HG03442 (cell line): Measurements from ENCODE around the gene DNAJC7.
"Not testable (repeated sequence)": the region's sequence is repeated elsewhere in the genome, so short reads cannot be mapped to it uniquely, and the experiment has no call there.

ENCODE experiments used
- ATAC-seq: cut with Tn5 transposase; IDR thresholded peaks from one replicate; pipeline ENCODE4 v1.9.1; 2021; ENCODE audit warnings: mild to moderate bottlenecking, moderate library complexity; ENCODE audit not compliant: unreplicated experiment

Gene DNAJC7

DNA sequence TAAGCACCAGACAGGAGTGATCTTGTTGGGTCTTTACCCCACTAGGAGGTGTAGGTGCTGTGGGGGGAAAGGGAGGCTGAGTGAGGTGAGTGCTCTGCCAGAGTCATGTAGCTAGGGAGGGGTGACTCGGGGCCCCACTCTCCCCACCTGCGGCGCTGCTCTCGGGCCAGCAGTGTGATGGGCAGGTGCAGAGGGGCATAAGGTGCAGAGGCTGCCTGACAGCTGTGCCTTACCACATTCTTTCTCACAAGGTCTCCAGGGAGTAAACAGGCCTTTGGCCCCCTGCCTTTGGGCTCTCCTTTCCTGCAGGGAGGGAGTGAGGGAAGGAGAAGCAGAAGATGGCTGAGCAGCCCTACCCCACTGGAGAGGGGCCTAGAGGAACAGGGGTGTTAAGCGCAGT, 55.1 kb downstream of the DNAJC7 start:
- ATAC-seq: no peak

DNA sequence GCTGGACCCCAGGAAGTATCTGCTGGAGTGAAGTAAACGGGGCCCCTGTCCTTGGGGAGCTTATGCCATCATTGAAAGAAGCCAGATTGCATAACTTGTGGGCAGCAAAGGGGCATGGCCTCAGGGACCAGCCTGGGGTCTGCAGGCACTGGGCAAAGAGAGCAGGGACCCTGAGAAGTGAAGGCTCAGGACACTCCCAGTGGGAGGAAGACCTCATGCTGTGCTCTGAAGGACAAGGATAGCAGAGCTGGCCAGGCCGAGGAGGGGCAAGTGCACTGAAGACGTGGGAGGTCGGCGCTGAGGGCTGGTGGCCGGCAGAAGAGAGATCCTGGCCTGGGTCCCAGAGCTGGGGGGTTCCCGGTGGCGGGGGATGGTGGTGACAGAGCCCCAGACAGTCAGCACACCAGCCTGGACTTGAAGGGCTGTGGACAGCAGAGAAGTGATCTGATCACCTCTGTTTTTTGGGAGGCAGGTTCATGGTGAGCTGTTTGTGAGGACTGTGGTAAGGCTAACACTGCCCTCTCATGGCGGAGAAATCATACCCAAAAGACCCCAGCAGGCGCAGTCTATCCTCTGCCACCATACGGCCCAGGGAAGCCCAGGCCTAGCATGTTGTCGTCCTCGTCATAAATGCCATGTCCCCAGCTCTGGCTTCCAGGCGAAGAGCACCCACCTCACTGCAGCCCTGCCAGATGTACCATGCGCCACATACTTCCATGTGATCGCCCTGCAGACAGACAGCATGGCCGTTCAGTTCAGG, 57.7 kb downstream of the DNAJC7 start:
- ATAC-seq: no peak

DNA sequence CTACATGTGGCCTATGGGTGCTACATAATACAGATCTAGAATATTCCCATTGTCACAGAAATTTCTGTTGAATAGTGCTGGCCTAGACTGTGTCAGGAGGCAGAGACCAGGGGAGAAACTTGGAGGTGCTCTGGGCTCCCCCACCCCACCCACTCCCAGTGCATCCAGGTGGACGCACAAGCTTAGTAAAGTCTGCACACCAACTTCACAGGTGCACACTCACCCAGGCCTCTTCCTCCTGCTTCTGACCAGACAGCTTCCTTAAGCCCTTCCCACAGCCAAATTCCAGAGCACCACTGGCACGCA, 58.3 kb downstream of the DNAJC7 start:
- no peak for ATAC-seq

DNA sequence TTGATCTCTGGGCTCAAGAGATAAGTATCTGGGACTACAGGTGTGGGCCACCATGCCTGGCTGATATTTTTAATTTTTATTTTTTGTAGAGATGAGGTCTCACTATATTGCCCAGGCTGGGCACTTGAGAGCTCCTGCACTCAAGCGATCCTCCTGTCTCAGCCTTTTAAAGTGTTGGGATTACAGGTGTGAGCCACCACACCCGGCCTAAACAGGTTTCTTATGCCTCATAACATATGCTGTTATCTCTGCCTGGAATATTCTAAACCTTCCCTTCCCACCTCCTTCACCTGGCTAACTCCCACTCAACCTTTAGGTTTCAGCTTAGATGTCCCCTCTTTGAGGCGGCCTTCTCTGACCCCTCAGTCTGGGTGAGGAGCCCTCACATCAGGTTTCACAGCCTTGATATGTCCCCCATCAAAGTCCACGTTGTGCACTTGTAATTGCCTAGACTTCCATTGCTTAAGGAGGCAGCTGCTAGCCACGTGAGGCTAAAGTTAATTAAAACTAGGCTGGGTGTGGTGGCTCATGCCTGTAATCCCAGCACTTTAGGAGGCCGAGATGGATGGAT, 59.3 kb downstream of the DNAJC7 start:
- ATAC-seq: no peak

DNA sequence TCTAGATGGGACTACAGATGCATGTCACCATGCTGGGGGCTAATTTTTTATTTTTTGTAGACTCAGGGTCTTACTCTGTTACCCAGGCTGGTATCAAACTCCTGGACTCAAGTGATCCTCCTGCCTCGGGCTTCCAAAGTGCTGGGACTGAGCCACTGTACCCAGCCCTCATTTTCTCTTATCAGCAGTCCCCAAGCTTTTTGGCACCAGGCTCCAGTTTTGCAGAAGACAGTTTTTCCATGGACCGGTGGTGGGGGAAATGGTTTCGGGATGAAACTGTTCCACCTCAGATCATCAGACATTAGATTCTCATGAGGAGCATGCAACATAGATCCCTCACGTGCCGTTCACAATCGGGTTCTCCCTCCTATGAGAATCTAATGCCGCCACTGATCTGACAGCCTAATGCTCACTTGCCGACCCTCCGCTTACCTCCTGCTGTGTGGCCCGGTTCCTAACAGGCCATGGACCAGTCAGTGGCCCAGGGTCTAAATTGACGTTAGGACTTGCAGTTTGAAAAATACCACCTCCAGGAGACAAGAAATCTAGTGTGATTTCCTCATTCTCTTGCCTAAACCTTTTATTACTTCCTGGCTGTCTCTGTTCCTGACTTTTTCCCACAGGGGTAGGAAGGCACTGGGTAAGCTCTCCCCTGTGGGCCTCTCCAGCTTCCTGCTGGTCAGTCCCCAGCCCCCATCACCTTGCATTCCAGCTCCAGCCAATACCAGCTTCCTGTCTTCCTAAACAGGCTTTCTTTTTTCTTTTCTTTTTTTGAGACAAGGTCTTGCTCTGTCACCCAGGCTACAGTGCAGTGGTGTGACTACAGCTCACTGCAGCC, 60.0 kb downstream of the DNAJC7 start:
- ATAC-seq: no peak

DNA sequence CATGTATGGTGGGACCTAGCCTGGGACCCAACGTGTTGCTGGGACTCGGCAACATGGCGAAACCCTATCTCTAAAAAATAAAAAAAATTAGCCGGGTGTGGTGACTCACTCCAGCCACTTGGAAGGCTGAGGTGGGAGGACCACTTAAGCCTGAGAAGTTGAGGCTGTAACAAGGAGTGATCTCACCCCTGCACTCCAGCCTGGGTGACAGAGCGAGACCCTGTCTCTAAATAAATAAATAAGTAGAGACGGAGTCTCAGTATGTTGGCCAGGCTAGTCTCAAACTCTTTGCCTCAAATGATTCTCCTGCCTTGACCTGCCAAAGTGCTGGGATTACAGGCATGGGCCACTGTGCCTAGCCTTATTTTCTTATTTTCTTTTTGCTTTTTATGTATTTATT, 60.7 kb downstream of the DNAJC7 start:
- no peak for ATAC-seq

DNA sequence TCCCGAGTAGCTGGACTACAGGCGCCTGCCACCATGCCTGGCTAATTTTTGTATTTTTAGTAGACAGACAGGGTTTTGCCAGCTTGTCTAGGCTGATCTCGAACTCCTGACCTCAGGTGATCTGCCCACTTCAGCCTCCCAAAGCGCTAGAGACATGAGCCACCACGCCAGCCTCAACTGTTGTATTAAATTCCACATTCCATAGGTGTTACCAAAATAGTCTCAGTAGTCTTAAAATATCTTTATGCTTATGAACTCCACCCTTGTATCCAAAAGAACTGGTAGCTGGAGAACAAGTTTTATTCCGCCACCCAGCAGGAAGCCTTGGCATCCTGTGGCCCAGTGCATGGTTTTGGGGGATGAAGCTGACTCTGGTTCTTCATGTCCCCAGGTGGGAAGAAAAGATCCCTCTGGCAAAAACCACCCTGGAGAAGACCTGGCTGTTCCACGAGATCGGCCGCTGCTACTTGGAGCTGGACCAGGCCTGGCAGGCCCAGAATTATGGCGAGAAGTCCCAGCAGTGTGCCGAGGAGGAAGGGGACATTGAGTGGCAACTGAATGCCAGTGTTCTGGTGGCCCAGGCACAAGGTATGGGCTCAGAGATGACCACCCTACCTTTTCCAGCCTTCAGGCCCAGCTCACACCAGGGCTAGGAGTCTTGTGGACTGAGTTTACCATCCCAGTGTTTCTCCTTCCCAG, 68.3 kb downstream of the DNAJC7 start:
- no peak for ATAC-seq

DNA sequence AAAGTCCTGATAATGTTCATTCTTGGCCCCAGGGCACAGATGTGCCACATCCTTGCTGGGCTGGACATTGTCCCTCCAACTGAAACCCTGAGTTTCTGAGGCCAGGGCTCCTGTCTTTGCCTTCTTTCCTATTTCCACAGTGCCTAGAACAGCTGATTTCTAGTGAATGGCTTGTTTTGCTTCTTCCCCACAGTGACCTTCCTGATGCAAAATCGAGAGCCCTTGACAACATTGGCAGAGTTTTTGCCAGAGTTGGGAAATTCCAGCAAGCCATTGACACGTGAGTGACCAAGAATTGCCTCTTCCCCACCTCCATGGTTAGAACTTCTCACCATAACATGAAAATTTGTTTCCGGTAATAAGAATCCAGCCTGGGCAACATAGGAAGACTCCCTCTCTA, 72.3 kb downstream of the DNAJC7 start:
- no peak for ATAC-seq

DNA sequence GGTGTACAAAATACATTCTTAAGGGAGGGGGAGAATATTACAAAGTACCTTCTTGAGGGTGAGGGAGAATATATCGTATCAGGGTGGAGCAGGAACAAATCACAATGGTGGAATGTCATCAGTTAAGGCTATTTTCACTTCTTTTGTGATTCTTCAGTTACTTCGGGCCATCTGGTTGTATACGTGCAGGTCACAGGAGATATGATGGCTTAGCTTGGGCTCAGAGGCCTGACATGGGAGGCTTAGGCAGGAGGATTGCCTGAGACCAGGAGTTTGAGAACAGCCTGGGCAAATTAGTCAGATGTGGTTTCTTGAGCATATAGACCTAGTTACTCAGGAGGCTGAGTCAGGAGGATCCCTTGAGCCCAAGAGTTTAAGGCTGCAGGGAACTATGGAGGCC, 73.7 kb downstream of the DNAJC7 start:
- ATAC-seq: no peak

DNA sequence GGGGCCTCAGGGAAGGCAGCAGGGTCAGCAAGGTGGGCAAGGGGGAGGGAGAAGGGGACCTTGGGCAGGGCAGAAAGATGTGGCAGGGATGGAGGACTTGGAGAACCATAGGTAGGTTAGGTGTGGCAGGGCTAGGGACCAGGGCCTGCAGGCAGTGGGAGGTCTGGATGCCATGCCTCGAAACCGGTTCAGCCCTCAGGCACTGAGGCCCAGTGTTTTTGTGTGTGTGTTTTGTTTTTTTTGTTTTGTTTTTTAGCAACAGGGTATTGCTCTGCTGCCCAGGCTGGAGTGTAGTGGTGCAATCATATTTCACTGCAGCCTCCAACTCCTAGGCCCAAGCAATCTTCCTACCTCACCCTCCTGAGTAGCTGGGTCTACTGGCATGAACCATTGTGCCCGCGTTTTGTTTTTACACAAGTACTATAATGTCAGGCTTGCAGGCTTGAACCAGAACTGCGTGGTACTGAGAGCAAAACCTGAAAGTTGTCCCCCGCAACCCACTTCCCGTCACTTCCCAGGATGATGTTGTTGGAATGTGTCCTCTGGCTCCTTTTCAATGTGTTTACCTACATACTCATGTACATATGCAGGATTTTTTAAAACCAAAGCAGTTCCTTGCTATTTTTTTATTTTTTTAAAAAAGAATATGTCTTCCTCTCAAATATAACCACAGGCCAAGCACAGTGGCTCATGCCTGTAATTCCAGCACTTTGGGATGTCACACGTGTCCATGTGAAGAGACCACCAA, 74.4 kb downstream of the DNAJC7 start:
- no peak for ATAC-seq

DNA sequence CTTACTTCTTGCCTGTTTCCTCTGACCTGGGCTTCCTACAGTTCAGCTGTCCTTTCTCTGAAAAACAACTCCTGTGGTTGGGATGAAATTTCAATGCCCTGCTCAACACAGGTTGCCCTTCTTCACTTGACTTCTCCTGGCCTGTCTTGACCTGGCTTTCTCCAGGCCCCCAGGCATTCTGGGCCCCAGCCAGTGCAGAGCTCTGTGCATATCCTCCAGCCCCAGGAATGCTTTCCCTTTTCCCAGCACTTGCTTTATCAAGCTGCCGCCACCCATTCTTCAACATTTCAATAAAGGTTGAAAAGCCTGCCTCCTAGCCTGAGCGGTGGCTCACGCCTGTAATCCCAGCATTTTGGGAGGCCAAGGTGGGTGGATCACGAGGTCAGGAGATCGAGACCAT, 76.1 kb downstream of the DNAJC7 start:
- ATAC-seq: no peak

DNA sequence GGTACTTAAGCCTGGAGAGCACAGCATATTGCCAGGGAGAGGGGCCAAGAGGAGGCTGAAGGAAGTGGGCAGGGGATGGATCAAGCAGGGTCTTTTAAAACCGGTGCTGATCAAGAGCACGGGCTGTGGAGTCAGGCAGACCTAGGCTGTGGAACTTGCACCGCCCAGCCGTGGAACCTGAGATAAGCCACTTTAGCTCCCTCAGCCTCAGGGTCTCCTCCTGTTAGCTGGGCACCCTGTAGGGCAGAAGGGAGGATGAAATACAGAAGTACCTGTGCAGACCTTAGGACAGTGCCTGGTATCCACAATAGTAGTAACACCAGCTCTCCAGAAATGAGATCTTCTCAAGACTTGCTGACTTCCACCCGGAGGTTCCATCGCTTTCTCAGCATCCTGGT, 77.5 kb downstream of the DNAJC7 start:
- no peak for ATAC-seq

DNA sequence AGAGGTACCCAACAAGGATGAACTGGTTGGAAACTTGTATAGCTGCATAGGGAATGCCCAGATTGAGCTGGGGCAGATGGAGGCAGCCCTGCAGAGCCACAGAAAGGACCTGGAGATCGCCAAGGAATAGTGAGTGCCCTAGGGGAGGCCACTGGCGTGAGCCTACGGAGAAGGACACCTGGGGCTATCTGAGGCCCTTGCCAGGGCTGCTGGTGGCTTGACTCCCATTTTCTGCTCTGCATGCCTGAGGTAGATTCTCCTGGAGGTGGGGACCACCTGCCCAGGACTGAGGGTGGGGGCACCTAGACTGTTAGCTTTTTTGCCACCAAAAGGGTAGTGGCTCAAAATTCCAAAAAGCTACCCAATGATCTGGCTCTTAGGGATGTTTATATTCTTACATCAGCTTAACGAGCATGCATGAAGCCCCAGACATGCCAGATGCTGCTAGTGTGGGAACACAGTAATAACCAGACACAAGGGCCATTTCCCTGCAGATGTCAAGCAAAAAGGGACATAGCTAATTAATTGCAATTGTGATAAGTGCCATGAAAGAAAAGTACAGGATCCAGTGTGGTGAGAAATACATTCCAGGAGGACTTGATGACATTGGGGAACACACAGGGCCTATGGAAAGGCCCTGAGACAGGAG, 78.1 kb downstream of the DNAJC7 start:
- ATAC-seq: no peak

DNA sequence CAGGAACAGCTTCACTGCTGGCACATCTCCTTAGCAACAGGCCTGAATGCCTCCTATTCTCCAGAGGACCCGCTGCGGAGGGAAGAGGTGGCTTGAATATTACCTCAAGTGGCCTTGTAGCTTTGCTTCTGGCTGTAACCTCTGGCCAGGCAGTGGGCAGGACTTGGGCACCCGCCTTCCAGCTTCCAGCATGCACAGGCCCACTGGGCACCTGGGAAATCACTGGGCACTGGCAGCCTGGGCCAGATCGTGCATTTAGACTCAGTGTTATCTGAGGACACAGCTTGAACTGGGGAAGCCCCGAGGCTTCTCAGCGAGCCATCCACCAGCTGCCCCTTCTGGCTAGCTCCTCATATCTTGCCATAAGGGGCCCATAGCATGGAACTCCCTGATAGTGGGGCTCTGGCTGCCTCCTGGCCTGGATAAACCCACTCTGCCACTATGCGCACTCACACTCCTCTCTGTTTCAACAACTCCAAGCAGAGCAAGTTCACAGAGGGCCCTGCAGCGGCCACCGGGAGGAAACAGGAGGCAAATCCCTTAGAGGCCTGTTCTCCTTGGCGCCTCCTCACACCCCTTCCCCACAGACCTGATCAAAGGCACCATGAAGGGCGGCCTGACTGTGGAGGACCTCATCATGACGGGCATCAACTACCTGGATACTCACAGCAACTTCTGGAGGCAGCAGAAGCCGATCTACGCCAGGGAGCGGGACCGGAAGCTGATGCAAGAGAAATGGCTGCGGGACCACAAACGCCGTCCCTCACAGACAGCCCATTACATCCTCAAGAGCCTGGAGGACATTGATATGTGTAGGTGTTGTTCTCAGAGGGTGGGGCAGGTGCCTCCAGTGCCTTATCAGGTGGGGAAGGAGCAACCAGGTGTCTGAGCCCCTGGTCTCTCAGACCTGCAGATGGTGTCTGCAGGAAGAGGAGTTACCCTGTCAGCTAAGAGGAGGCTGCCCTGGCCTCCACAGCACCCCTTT, 79.0 kb downstream of the DNAJC7 start:
- ATAC-seq: no peak

DNA sequence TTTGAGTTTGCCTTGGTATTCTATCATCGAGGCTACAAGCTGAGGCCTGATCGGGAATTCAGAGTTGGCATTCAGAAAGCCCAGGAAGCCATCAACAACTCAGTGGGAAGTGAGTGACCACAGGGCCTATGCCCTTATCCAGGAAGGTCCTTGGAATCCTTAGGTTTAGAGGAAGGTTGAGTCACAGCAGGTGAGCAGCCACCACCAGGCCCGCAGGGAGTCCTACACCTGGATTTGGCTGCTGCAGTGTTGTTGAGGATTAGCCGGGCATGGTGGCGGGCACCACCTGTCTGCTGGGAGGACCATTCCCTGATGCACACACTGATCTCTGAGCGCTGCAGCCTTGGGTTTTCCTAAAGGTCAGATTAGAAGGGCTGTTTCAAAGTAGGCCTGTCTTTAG, 81.6 kb downstream of the DNAJC7 start:
- no peak for ATAC-seq

DNA sequence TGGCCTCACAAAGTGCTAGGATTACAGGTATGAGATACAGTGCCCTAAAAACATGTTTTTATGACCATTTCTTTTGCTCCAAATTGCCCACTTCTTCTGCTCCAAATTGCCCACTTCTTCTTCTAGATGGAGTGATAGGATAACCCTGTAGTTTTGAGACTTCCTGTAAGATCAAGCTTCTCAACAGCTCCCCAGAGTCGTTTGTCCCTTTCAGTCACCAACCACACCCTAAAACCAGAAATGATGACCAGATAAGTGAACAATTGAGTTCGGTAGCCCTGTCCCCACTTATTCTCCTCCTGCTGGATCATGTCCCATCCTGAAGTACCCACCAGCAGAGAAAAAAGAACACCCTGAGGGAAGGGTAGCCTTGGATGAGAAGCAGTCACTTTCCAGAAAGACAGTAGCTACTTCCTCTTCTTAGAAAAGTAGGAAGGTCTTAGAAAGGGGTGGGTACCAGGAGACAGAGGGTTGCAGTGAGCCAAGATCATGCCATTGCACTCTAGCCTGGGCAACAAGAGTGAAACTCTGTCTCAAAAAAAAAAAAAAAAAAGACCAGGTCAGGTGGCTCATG, 84.3 kb downstream of the DNAJC7 start:
- ATAC-seq: no peak

DNA sequence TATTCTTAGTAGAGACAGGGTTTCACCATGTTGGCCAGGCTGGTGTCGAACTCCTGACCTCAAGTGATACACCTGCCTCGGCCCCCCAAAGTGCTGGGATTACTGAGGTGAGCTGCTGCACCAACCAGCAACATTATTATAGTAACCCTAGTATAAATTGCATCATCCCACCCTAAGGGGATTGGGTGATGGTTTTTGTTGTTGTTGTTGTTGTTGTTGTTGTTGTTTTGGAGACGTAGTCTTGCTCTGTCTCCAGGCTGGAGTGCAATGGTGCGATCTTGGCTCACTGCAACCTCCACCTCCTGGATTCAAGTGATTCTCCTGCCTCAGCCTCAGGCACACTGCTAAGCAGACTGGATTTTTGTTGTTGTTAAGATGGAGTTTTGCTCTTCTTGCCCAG, 85.5 kb downstream of the DNAJC7 start:
- ATAC-seq: not testable (repeated sequence)

DNA sequence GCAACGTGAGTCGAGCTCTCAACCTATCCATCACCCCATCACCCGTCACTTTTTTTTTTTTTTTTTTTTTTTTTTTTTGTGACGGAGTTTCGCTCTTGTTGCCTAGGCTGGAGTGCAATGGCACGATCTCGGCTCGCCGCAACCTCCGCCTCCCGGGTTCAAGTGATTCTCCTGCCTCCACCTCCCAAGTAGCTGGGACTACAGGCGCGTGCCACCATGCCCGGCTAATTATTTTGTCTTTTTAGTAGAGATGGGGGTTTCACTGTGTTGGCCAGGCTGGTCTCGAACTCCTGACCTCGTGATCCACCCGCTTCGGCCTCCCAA, 86.4 kb downstream of the DNAJC7 start:
- ATAC-seq: not testable (repeated sequence)
